Measurements from ENCODE around the gene GRSF1. TPM values are rescaled to one million over a fixed set of nuclear protein-coding genes. Genes with fewer than 3 reads are reported as not detected.
"Not testable (repeated sequence)": the region's sequence is repeated elsewhere in the genome, so short reads cannot be mapped to it uniquely, and the experiment has no call there.

The GRSF1 gene
- total RNA-seq, 1 donor from 2014 or later: 112 TPM

DNA sequence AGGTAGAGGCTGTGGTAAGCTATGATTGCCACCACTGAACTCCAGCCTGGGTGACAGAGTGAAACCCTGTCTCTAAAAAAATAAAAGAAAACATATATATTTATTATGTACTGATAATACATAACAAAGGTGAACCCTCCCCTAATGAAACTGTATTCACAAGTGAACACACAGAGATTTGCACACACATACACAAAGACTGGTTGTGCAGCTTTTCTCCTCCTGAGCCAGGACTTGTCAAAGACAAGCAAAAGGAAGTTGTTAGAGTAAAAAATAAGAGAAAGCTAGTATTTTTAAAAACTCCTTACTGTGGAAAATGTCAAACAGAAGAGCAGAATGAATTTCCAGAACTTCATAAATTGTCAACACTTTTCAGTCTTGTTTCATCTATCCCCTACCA lies 1.5 kb upstream of the GRSF1 start:
- Histone ChIP-seq H3K9me3 (ENCODE audit: insufficient read depth, low read depth, low read length) (no peaks in the 10 kb centered on the region), H3K27ac (ENCODE audit: low read depth, low read length) (no peak overlapping the region), H3K27me3 (ENCODE audit: insufficient read depth, low read length) (no peaks in the 10 kb centered on the region), H3K36me3 (ENCODE audit: insufficient read depth, low read length) (peaks cover 3% of the 10 kb centered on the region), H3K9ac (ENCODE audit: low read length) (no peak overlapping the region), H3K4me1 (ENCODE audit: insufficient read depth, low read length) (no peaks in the 10 kb centered on the region), H3K4me3 (ENCODE audit: insufficient read depth, low read depth, low read length) (no peak overlapping the region), H3K4me2 (ENCODE audit: low read length) (no peak overlapping the region), H4K20me1 (ENCODE audit: insufficient read depth, low read length) (peaks cover 28% of the 10 kb centered on the region), H3K79me2 (ENCODE audit: insufficient read depth, low read length) (peaks cover 32% of the 10 kb centered on the region), H2AFZ (ENCODE audit: low read depth, low read length) (no peak overlapping the region)
- Mint-ChIP-seq H3K27me3 (ENCODE audit: low read depth, unreplicated experiment) (no peaks in the 10 kb centered on the region), H3K9me3 (ENCODE audit: unreplicated experiment) (no peaks in the 10 kb centered on the region), H3K4me3 (ENCODE audit: unreplicated experiment) (no peak overlapping the region), H3K36me3 (ENCODE audit: low read depth, unreplicated experiment) (peaks cover 2% of the 10 kb centered on the region), H3K27ac (ENCODE audit: unreplicated experiment) (no peak overlapping the region), H3K4me1 (ENCODE audit: low read depth, unreplicated experiment) (peaks cover 6% of the 10 kb centered on the region)
- DNase-seq (ENCODE audit: low read depth) (no peak), FAIRE-seq (no peak)
- TF ChIP-seq EZH2 (IDR thresholded peaks at IDR 0.05; ENCODE audit: insufficient read depth, low read length) (no peak), CTCF (IDR thresholded peaks at IDR 0.05; ENCODE audit: insufficient read depth, low read depth, low read length) (no peak)

GRCh38 chr4:70840631-70841030 lies 941 bp upstream of the GRSF1 start:
- not testable (repeated sequence) for H3K9ac ChIP-seq (ENCODE audit: low read length); H3K4me1 ChIP-seq (ENCODE audit: insufficient read depth, low read length); H3K27me3 ChIP-seq (ENCODE audit: insufficient read depth, low read length); H3K36me3 ChIP-seq (ENCODE audit: insufficient read depth, low read length); H3K27me3 Mint-ChIP-seq (ENCODE audit: low read depth, unreplicated experiment); H3K27ac ChIP-seq (ENCODE audit: low read depth, low read length); H3K4me1 Mint-ChIP-seq (ENCODE audit: low read depth, unreplicated experiment); H2AFZ ChIP-seq (ENCODE audit: low read depth, low read length); H3K9me3 Mint-ChIP-seq (ENCODE audit: unreplicated experiment); H3K4me3 ChIP-seq (ENCODE audit: insufficient read depth, low read depth, low read length); H3K4me3 Mint-ChIP-seq (ENCODE audit: unreplicated experiment); H3K4me2 ChIP-seq (ENCODE audit: low read length); DNase-seq (ENCODE audit: low read depth); FAIRE-seq; H3K27ac Mint-ChIP-seq (ENCODE audit: unreplicated experiment); H3K9me3 ChIP-seq (ENCODE audit: insufficient read depth, low read depth, low read length); H3K36me3 Mint-ChIP-seq (ENCODE audit: low read depth, unreplicated experiment)
- Histone ChIP-seq H3K79me2 (ENCODE audit: insufficient read depth, low read length) (peaks cover 38% of the 10 kb centered on the region), H4K20me1 (ENCODE audit: insufficient read depth, low read length) (peaks cover 34% of the 10 kb centered on the region)

DNA sequence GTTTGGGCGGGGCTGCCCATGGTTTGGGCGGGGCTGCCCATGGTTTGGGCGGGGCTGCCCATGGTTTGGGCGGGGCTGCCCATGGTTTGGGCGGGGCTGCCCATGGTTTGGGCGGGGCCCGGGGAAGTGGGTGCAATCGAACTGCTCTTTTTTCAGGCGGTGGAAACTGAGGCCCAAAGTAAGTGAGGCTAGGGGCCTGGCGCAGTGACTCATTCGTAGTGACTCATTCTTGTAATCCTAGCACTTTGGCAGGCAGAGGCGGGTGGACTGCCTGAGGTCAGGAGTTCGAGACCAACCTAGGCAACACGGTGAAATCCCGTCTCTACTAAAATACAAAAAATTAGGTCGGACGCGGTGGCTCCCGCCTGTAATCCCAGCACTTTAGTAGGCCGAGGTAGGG lies 447 bp upstream of the GRSF1 start:
- not testable (repeated sequence) for H3K9me3 ChIP-seq (ENCODE audit: insufficient read depth, low read depth, low read length); H3K27ac ChIP-seq (ENCODE audit: low read depth, low read length); H2AFZ ChIP-seq (ENCODE audit: low read depth, low read length); FAIRE-seq; H3K4me1 ChIP-seq (ENCODE audit: insufficient read depth, low read length); H3K27ac Mint-ChIP-seq (ENCODE audit: unreplicated experiment); H3K27me3 ChIP-seq (ENCODE audit: insufficient read depth, low read length); H3K36me3 Mint-ChIP-seq (ENCODE audit: low read depth, unreplicated experiment); H3K9ac ChIP-seq (ENCODE audit: low read length); H3K4me2 ChIP-seq (ENCODE audit: low read length); H3K9me3 Mint-ChIP-seq (ENCODE audit: unreplicated experiment); H3K4me1 Mint-ChIP-seq (ENCODE audit: low read depth, unreplicated experiment); H3K27me3 Mint-ChIP-seq (ENCODE audit: low read depth, unreplicated experiment); H3K4me3 ChIP-seq (ENCODE audit: insufficient read depth, low read depth, low read length); H3K36me3 ChIP-seq (ENCODE audit: insufficient read depth, low read length)
- H3K4me3 Mint-ChIP-seq (ENCODE audit: unreplicated experiment): peak overlapping the region; percentile 85
- peak; percentile 31 for DNase-seq (ENCODE audit: low read depth)
- peaks cover 36% of the 10 kb centered on the region for H4K20me1 ChIP-seq (ENCODE audit: insufficient read depth, low read length)
- H3K79me2 ChIP-seq (ENCODE audit: insufficient read depth, low read length): peaks cover 43% of the 10 kb centered on the region
